ENCODE results near the gene RNF225. TPM values are rescaled to one million over a fixed set of nuclear protein-coding genes. Genes with fewer than 3 reads are reported as not detected.
A peak's percentile ranks its signal among the peaks of the same experiment; 100 is the strongest.

RNF225 gene
- total and polyA plus RNA-seq, 9 of the 15 experiments (the other 6 are each of a cell fraction or from before 2014, with no cell fraction given), result 0.33 TPM; not detected in 8

- TF ChIP-seq ZNF592 (IDR thresholded peaks at IDR 0.05) (peak; percentile 50; the same call in 1 of the 2 replicates), FIP1L1 (IDR thresholded peaks at IDR 0.05; ENCODE audit: low read depth, low read length, poor library complexity, severe bottlenecking) (peak; percentile 99), SUPT5H (IDR thresholded peaks at IDR 0.05) (peak; percentile 96), SFPQ (IDR thresholded peaks at IDR 0.05; ENCODE audit: low read depth, low read length) (no peak), PHF8 (IDR thresholded peaks at IDR 0.05; ENCODE audit: borderline replicate concordance, low read length) (peak; percentile 90; the same call in 1 of the 2 replicates), ZBTB26 (CRISPR knock-in tag; IDR thresholded peaks at IDR 0.05) (no peak), ZNF586 (CRISPR knock-in tag; conservative IDR thresholded peaks at IDR 0.05) (no peak), JUNB (CRISPR knock-in tag; conservative IDR thresholded peaks at IDR 0.05) (no peak), KAT7 (CRISPR knock-in tag; IDR thresholded peaks at IDR 0.05; ENCODE audit: borderline replicate concordance) (0 out of 2 replicates have a peak, but pooled peaks have one; percentile 56), ZNF766 (CRISPR knock-in tag; conservative IDR thresholded peaks at IDR 0.05) (no peak), ZNF3 (CRISPR knock-in tag; IDR thresholded peaks at IDR 0.05) (no peak), NR2C1 (IDR thresholded peaks at IDR 0.05) (peak; percentile 85), NR2C1 (tag; IDR thresholded peaks at IDR 0.05) (peak; percentile 94), ZSCAN32 (CRISPR knock-in tag; IDR thresholded peaks at IDR 0.05) (no peak), ZNF253 (CRISPR knock-in tag; conservative IDR thresholded peaks at IDR 0.05) (no peak), ZBTB43 (CRISPR knock-in tag; IDR thresholded peaks at IDR 0.05) (no peak), THRB (CRISPR knock-in tag; conservative IDR thresholded peaks at IDR 0.05) (0 out of 2 replicates have a peak, but pooled peaks have one; percentile 6)
These were observed 14.6 kb upstream of the RNF225 start, which contains the start of gene ZNF837 (continued) for GRCh38 chr19:58380662-58381459.
